ENCODE results near the gene DNM2.

The DNM2 gene

DNA sequence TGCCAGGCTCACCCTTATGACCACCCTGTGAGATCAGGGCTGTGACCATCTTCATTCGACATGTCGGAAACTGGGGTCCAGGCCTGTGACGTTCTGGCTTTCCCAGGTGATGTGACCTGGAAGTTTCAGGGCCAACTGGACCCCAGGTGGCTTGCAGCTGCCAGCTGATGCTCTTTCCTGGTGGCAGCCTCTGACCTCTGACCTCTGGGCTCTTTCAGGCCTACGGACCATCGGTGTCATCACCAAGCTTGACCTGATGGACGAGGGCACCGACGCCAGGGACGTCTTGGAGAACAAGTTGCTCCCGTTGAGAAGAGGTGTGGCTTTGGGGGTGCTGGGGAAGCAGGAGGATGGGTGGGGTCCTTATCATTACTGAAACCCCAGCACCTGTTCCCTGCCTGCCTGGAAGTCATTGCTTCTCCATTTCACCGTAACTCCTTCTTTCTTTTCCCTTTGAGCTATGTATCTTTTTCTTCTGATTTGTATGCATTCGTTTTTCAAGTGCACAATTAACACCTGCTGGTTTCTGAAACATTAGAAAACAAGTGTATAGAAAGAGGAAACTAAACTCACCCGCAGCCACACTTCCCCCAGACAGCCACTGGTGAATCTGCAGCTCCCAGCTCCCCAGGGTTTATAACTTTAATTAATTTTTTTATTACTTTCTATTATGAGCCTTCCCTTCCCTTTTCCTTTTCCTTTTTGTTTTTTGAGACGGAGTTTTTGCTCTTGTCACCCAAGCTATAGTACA lies 59.2 kb downstream of the DNM2 start:
- no peak for DNase-seq (ENCODE audit: low read depth)

DNA sequence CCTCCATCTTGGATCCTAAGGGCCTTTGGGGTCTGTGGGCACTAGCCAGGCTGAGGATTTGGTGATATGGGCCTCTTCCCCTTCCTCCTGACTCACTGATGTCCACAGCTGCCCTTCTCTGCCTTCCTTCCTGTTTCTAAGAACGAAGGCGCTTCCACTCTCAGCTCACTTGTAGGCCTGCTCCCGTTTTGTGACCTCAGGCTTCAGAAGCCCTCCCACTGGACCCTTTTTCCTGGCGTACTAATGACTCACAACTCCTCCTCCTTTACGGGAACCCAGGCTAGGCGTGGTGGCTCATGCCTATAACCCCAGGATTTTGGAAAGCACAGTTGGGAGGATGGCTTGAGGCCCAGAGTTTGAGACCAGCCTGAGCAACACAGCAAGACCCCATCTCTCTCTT lies 62.5 kb downstream of the DNM2 start:
- no peak for DNase-seq (ENCODE audit: low read depth)

DNA sequence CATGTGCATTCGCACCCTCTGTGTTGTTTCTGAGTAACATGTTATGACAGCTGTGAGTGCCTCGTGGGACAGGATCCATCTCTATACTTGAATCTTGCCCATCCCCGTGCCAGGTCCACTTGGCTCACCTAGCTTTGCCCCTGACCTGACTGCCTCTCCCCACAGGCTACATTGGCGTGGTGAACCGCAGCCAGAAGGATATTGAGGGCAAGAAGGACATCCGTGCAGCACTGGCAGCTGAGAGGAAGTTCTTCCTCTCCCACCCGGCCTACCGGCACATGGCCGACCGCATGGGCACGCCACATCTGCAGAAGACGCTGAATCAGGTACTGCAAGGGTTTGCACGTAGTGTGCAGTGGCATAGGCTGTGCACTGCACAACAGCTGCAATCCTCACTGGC lies 64.9 kb downstream of the DNM2 start:
- DNase-seq (ENCODE audit: low read depth), result no peak

- no peak for DNase-seq (ENCODE audit: low read depth)
Measured at GRCh38 chr19:10784257-10784656, 66.4 kb downstream of the DNM2 start.

- no peak for DNase-seq (ENCODE audit: low read depth)
Measured at GRCh38 chr19:10788146-10788545, 70.3 kb downstream of the DNM2 start.

DNA sequence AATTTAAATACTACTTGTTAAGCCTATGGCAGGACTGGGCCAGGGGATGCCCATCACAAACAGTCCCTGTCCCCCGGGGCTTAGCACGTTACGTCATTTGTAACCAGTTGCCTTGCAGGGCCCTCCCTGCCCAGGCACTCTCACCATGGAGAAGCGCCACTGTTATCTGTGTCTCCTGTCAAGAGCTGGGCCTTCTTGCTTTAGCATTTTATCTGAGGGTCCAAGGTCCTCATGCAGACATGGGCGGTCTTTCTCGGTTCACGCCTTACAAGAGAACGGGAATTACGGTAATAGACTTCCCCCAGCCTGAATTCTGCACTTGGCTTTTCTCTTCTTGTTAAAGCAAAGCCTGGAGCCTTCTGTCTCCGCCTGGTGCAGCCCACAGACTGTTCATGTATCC lies 72.0 kb downstream of the DNM2 start:
- DNase-seq (ENCODE audit: low read depth), result no peak

GRCh38 chr19:10796653-10797052 lies 78.8 kb downstream of the DNM2 start:
- DNase-seq (ENCODE audit: low read depth), result no peak

DNA sequence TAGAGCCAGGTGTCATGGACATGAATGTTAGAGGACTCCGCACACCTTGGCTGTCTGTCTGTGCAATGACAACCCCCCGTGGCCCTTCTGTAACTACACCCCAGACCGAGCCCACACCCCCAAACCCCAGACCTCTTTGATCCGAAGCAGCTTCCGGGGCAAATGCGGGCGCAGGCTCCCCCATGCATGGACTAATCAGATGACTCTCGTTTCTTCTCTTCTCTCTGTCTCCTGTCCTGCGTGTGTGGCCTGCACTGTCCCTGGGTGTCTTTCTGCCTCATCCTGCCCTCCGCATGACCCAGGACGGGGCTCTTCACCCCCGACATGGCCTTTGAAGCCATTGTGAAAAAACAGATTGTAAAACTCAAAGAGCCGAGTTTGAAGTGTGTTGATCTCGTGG lies 79.2 kb downstream of the DNM2 start:
- DNase-seq (ENCODE audit: low read depth), result peak; percentile 47

GRCh38 chr19:10797541-10798256 lies 79.8 kb downstream of the DNM2 start:
- DNase-seq (ENCODE audit: low read depth), result peak; percentile 55

GRCh38 chr19:10800488-10800887 lies 82.6 kb downstream of the DNM2 start:
- DNase-seq (ENCODE audit: low read depth), result no peak

DNA sequence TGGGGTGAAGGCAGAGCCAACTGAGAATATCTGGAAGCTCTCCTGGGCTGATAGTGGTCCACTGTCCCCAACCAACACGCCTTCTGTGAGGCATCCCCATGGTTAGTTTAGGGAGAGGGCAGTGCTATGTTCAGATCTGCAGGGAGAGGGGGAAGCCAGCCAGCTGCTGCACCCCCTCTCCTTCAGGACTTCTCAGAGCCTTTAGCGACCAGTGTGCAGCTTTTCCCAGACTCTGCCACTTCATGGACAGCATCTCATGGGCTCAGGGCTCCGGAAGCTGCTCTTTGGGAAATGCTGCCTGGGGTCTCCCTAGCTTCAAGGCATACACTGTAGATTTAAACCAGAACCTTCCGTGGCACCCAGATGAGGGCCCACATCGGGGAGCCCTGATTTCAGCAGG lies 84.6 kb downstream of the DNM2 start:
- DNase-seq (ENCODE audit: low read depth), result no peak

GRCh38 chr19:10803252-10803651 lies 85.4 kb downstream of the DNM2 start:
- no peak for DNase-seq (ENCODE audit: low read depth)

- no peak for DNase-seq (ENCODE audit: low read depth)
Measured at GRCh38 chr19:10805065-10805757, 87.3 kb downstream of the DNM2 start.

DNA sequence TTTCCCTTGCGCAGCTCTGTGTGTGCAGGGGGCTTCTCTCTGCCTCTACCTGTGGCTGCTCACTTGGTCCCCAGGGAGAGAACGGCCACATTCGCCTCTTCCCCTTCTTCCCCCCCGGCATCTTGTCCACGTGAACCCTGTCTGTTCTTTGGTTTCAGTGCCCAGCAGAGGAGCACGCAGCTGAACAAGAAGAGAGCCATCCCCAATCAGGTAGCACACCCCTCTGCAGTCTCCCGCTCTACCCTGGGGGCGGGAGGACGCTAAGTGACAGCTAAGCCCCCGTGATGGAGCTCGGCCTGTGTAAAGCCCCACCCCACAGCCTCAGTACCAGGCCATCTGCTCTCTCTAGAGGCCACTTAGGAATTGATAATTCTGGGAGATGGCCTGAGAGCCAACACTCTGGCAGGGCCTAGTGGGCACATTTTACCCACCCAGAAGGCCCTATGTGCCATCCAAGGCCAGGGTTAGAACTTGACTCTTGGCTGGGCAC lies 87.9 kb downstream of the DNM2 start:
- no peak for DNase-seq (ENCODE audit: low read depth)

GRCh38 chr19:10808937-10809649 lies 91.2 kb downstream of the DNM2 start:
- no peak for DNase-seq (ENCODE audit: low read depth)

- DNase-seq (ENCODE audit: low read depth), result no peak
Measured at GRCh38 chr19:10809651-10810285, 91.9 kb downstream of the DNM2 start.

- DNase-seq (ENCODE audit: low read depth), result no peak
Measured at GRCh38 chr19:10811391-10812111, 93.7 kb downstream of the DNM2 start.

DNA sequence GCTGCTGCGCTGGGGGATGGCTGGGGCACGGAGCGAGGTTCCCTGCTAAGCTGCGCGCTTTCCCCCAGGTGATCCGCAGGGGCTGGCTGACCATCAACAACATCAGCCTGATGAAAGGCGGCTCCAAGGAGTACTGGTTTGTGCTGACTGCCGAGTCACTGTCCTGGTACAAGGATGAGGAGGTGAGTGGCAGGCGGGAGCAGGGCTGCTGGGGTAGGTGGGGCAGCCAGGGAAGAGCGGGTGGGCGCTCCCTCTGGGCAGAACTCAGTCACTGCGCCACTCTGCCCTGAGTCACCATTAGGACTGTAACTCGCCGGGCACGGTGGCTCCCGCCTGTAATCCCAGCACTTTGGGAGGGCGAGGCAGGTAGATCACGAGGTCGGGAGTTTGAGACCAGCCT lies 94.3 kb downstream of the DNM2 start:
- no peak for DNase-seq (ENCODE audit: low read depth)

- no peak for DNase-seq (ENCODE audit: low read depth)
Measured at GRCh38 chr19:10812902-10813404, 95.1 kb downstream of the DNM2 start.

DNA sequence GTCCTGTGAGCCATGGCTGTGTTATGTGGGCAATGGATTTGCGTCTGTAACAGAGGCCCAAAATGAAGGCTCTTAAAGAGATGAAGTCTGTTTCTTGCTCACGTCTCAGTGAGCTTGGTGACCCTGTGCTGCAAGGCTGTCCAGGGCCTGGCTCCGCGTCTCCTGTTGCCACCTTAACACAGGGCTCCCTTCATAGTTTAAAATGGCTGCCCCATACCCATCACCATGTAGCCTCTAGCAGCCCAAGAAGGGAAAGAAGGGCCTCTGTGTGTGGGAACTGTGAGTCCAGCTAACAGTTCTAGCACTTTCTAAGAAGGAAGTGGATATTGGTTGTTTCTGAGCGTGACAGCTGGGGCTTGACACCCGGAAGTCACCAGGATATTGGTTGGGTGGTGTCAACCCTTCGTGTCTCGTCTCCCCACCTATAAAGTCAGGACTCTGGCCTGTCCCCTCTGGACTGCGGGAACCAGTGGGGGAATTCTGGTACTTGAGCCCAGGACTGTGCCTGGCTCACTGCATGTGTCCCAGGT lies 97.2 kb downstream of the DNM2 start:
- no peak for DNase-seq (ENCODE audit: low read depth)
